GM21786 (cell line): ENCODE results near the gene SYNE1.
A peak's percentile ranks its signal among the peaks of the same experiment; 100 is the strongest.

ENCODE experiments used
- ATAC-seq: cut with Tn5 transposase; IDR thresholded peaks from one replicate; pipeline ENCODE4 v1.9.1; 2021; ENCODE audit not compliant: unreplicated experiment

The SYNE1 gene

DNA sequence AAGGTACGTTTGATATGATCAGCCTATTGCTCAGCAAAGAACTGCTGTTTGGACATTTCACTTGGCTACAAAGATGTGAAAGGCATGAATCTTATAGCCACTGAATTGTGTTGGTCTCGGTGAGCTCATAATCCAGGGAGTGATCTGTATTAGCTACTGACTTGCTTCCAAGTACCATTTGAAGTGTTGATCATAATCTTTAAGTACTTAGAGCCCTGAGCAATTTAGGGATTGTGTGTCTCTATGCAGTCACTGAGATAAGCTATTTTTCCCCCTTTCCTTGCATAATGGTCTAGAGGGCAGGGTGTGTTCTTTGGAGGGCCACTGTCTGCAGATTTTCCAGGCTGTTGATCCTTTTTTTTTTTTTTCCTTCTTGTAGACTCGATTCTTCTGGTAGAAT lies 436.0 kb downstream of the SYNE1 start:
- no peak for ATAC-seq

DNA sequence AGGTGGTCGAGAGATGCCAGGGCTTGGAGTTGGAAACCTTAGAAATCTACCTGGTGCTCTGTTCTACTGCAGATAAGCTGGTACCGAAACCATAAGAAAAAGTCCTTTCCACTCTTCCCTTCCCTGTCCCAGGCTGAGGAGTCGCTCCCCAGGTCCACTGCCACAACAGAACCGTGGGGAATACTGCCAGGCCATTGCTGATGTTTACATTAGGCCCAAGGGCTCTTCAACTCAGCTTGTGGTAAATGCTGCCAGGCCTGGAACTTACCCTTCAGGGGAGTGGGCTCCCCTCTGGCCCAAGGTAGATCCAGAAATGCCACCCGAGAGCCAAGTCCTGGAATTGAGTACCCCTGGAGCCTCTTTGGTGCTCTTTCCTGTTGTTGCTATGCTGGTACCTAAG lies 441.3 kb downstream of the SYNE1 start:
- ATAC-seq: no peak

DNA sequence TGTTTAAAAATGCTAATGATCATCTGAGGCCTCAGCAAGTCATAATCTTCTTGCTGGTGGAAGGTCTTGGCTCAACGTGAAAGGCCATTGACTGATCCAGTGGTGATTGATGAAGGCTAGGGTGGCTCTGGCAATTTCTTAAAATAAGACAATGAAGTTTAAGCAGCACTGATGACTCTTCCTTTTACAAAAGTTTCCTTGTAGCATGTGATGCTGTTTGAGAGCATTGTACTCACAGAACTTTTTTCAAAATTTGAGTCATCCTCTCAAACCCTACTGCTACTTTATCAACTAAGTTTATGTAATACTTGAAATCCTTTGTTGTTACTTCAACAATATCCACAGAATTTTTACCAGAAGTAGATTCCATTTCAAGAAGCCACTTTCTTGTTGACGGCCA lies 447.4 kb downstream of the SYNE1 start:
- no peak for ATAC-seq

- ATAC-seq: no peak
These were observed 449.2 kb downstream of the SYNE1 start for GRCh38 chr6:152188011-152188410.

DNA sequence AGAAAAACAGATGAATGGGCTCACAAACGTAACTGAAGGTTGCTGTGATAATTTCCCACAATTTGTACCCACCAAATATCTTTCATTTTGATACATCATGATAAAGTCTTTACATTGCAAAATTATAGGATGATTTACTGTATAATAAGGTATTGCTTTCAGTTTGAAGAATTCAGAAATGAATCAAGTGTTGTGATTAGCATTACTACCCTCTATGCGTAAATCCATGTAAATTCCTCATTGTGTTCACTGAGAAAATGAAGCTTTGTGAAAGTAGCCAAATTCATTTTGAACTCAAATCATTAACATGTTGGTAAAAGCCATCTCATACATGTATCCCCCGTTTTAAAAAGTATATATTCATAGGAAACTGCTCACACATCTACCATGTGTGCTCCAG lies 450.3 kb downstream of the SYNE1 start:
- ATAC-seq: no peak

- peak; percentile 72 for ATAC-seq
These were observed 452.1 kb downstream of the SYNE1 start for GRCh38 chr6:152184917-152185574.

DNA sequence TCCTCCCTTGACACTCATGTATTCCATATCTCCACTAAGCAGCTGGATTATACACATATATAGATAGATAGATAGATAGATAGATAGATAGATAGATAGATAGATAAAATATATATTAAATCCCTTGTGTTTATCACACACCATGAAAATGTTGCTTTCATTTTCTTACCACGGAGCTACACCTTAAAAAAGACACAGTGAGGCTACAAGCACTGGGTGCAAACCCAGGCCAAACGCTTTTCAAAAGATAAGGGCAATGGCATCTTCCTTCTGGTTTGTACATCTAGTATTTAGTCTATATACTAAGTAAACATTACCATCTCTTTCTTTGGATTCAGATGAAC lies 452.6 kb downstream of the SYNE1 start:
- peak; percentile 41 for ATAC-seq

DNA sequence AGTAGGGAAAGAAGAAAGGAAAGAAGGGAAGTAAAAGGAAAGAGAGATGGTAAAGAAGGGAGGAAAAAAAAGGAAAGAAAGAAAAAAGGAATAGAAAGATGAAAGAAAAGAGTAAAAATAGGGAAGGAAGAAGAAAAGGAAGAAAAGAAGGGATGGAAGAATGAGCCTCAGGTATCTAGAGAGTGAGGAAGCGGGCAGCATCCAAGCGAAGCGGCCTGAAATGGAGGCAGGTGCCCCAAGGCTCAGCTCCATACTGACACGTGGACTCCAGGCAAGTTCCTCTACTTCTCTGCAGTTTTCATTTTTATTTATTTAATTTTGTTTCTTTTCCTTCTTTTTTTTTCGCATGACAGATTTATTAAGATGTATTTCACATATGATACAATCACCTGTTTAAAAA lies 456.6 kb downstream of the SYNE1 start:
- no peak for ATAC-seq

- ATAC-seq: no peak
These were observed 460.9 kb downstream of the SYNE1 start for GRCh38 chr6:152176268-152176667.

GRCh38 chr6:152173957-152174356 lies 463.2 kb downstream of the SYNE1 start:
- ATAC-seq: no peak

DNA sequence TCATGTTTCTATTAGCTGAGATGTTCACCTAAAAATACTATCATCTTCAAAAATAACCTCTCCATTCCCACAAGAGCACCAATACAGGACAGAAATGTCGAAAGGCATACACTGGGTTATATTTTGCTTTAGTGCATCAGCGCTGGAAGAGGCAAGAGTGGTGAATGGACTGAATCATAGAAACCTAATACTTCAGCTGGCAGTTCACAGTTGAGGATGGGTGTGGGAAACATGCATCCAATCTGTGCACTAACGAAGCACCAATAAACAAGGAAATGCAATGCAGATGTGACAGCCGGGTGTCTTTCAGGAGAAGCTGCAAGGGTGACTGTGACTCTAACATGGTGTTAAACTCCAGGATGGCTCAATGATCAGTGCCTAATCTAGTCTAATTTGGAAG lies 463.8 kb downstream of the SYNE1 start:
- no peak for ATAC-seq

DNA sequence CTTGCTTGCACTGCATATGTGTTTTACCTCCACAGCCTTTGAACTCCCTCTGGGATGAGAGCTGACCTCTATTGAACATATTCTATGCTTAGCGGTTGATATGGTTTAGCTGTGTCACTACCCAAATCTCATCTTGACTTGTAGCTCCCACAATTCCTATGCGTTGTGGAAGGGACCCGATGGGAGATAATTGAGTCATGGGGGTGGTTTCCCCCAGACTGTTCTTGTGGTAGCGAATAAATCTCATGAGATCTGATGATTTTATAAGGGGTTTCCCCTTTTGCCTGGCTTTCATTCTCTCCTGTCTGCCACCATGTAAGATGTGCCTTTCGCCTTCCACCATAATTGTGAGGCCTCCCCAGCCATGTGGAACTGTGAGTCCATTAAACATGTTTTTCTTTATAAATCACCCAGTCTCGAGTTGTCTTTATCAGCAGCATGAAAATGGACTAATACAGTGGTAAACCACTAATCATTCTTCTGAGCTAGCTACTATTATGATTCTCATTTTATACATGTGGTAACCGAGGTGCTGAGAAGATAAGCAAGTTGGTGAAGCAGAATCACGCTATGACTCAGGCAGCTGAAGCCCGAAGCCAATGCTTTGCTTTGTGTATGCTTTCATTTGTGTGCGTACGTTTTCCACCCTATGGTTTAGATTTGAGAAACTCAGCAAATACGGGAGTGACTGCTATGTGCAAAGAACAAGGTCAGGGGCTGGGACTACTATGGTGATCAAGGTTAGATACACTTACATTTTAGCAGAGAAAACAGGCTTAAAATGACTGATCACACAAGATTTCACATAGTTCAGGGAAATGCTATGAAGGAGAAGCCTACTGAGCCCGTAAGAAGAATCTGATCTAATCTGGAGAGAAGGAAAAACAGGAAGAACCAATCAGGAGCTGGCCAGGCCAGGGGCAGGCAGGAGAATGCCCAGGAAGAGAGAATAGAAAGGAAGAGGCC lies 466.2 kb downstream of the SYNE1 start:
- ATAC-seq: peak; percentile 97

DNA sequence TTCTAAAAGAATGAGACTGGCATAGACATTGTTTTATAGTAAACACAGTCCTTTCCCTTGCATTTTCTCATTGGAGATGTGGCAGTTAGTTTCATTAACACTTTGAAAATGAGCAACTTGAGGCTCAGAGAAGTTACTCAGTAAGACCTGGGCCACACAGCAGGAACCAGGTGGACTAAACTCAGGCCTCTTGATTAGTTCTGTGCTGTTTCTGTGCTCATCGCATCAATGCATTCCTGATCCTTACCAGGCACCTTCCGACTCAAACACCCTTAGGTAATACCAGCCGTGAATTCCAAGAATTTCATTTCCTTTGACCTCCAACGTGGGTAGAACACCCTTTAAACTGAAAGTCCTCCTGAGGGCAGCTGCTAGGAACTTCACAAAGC lies 466.9 kb downstream of the SYNE1 start:
- no peak for ATAC-seq

- no peak for ATAC-seq
These were observed 469.2 kb downstream of the SYNE1 start for GRCh38 chr6:152167641-152168603.

DNA sequence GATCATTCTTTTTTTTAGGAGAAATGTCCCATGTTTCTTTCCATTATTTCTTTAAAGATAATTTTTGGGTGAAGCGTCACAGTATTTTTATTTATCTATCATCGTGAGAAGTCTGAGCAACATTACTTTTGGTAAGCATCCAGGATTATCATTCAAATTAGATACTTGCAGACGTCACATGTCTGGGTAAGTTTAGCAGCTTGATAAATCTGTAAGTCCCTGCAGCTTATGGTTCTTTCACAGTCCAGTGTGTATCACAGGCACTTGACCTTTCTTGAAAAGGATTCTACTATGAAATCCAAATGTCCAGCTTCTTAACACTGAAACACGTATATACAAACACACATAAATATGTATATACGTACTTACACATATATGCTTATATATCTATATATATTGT lies 470.3 kb downstream of the SYNE1 start:
- ATAC-seq: no peak

DNA sequence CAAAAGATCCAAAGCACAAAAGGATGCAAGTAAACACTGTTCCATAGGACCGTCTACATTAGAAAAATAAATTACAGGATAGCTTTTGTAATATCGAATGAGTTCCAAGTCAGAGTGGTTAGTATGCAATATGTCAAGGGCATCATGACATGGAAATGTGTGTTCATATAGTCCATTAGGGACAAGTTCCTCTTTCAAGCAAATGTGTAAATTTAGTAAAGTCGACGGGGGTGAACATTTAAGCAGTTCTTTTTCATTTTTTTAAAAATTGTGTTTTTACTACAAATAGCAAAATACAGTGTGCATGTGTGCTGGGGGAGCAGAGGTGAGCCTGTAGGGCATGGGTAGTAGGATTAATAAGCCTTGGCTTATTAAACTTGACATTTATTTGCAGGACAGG lies 470.7 kb downstream of the SYNE1 start:
- ATAC-seq: no peak

- no peak for ATAC-seq
These were observed 472.2 kb downstream of the SYNE1 start for GRCh38 chr6:152164957-152165356.

DNA sequence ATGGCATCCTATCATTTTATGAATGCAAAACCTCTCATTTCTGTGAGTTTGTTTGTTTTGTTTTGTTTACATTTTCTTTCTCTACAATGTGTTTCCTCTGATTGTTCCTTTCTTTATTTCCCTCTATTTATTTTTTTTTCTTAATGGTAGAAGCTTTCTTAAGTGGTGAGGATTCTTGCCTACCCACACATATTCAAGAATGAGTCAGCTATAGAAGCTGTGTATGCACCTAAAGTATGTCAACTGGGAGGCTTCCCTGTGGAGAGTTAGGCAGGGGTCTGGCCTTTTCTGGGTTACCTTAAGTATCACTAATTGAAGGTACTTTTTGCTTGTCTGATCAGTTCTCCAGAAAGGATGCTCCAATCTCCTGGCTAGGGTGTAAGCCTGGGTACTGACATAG lies 475.7 kb downstream of the SYNE1 start:
- peak; percentile 32 for ATAC-seq

GRCh38 chr6:152160346-152160745 lies 476.8 kb downstream of the SYNE1 start:
- ATAC-seq: peak; percentile 97

DNA sequence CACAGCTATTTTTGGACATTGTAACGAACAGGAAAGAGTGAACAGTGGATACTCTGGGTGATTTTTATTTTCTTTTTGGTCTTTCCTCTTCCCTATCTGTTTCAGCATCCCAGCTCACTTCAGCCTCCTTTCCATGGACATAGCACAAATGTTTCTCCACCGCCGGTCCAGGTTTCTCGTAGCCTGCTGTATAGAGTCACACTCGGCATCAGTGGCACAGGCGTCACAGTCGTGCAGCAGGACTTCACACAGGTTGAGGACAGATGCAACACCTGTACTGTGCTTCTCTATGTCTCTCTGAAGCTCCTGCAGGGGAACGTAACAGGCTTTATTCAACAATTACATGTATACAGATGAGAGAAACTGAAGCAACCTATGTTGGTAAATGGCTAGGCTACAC lies 481.4 kb downstream of the SYNE1 start:
- ATAC-seq: no peak
